Measurements from ENCODE around the gene TMEM72. TPM values are rescaled to one million over a fixed set of nuclear protein-coding genes. Genes with fewer than 3 reads are reported as not detected.

The TMEM72 gene
- total RNA-seq, 1 experiment from 2014 or later = not detected

DNA sequence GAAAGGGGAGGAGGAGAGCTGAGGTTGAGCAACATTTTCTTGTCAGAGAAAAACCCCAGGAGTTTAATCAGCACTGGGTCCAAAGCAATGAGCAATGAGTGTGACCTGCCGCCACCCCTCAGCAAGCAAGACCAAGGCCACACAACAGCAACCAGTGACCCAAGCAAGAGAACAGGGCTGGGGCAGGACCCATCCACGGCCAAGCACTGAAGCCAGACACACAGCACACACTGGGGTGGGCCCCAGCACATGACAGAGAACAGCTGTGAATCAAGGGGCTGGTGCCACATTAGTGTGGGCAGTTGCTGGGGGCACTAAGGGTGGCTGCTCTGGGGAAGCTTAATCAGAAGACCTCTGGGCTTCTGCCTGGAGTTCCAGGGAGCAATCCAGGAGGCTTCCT, 16.2 kb downstream of the TMEM72 start:
- Histone ChIP-seq H2BK5ac (ENCODE audit: insufficient read length, low read length) (no peak overlapping the region), H3K23ac (ENCODE audit: insufficient read length, low read depth, low read length) (no peak overlapping the region), H3K18ac (ENCODE audit: insufficient read length, low read depth, low read length) (no peak overlapping the region), H3K4ac (ENCODE audit: low read depth, low read length) (no peak overlapping the region), H4K5ac (ENCODE audit: insufficient read length, low read depth, low read length) (no peak overlapping the region), H3K27me3 (ENCODE audit: insufficient read depth, low read length) (no peaks in the 10 kb centered on the region), H3K27ac (ENCODE audit: insufficient read length, low read depth, low read length) (no peak overlapping the region), H2BK12ac (ENCODE audit: insufficient read length, low read depth, low read length) (no peak overlapping the region), H3K4me1 (ENCODE audit: insufficient read depth, low read length) (no peaks in the 10 kb centered on the region), H2BK120ac (ENCODE audit: low read depth, low read length, poor library complexity, severe bottlenecking) (no peak overlapping the region), H3K56ac (ENCODE audit: insufficient read length, low read depth, low read length) (no peak overlapping the region), H2AK5ac (ENCODE audit: insufficient read length, low read length) (no peak overlapping the region), H4K20me1 (ENCODE audit: control insufficient read depth, insufficient read depth, insufficient read length) (no peaks in the 10 kb centered on the region), H3K4me2 (ENCODE audit: insufficient read depth, insufficient read length, low read length) (no peak overlapping the region), H3K23me2 (ENCODE audit: insufficient read length, low read depth, low read length, poor library complexity, severe bottlenecking) (no peaks in the 10 kb centered on the region), H4K8ac (replicated peaks; ENCODE audit: insufficient read length, low read depth, low read length) (no peak overlapping the region), H3K9me3 (ENCODE audit: control insufficient read depth, low read depth, low read length) (no peaks in the 10 kb centered on the region), H3K79me1 (ENCODE audit: insufficient read depth, low read depth, low read length, poor library complexity, severe bottlenecking) (no peaks in the 10 kb centered on the region), H2BK20ac (ENCODE audit: low read depth, low read length, poor library complexity, severe bottlenecking) (no peak overlapping the region), H2BK15ac (ENCODE audit: low read depth, low read length) (no peak overlapping the region), H4K91ac (ENCODE audit: insufficient read length, low read depth, low read length) (no peak overlapping the region), H3K14ac (ENCODE audit: insufficient read depth, low read length) (no peak overlapping the region), H2AFZ (ENCODE audit: low read length) (no peak overlapping the region), H3K79me2 (ENCODE audit: insufficient read depth, low read length) (no peaks in the 10 kb centered on the region), H3T11ph (ENCODE audit: low read length) (no peak overlapping the region), H3K9ac (ENCODE audit: extremely low read depth, insufficient read length, low read length) (no peak overlapping the region)
- no peak overlapping the region for H3K4me3 Mint-ChIP-seq
- peaks cover 0 to 5% of the 10 kb centered on the region in 2 experiments; a peak in 2 of 4 replicates for H3K4me1 Mint-ChIP-seq
- H3K27me3 Mint-ChIP-seq (ENCODE audit: low read depth) = peaks cover 20% of the 10 kb centered on the region
- no CpG with 5 or more reads among the region's 2 CpGs for WGBS (ENCODE audit: extremely low coverage, insufficient read length, low lambda C conversion rate)
- DNase-seq = peak; percentile 13
- TF ChIP-seq CTCF (conservative IDR thresholded peaks at IDR 0.05) = no peak
- no peaks in the 10 kb centered on the region; a peak in 2 of 5 replicates for H3K9me3 Mint-ChIP-seq
- H3K27ac Mint-ChIP-seq = no peak overlapping the region
- H3K36me3 Mint-ChIP-seq (ENCODE audit: insufficient read depth in 1 of 3, low read depth in 3 of 3) = no peaks in the 10 kb centered on the region

Measured in H9 (cell line).